Measurements from ENCODE around the gene RSBN1. TPM values are rescaled to one million over a fixed set of nuclear protein-coding genes. Genes with fewer than 3 reads are reported as not detected.

RSBN1 gene
- total RNA-seq, 6 donors from 2014 or later: 20.2 to 32.8 (median 23.6) TPM

DNA sequence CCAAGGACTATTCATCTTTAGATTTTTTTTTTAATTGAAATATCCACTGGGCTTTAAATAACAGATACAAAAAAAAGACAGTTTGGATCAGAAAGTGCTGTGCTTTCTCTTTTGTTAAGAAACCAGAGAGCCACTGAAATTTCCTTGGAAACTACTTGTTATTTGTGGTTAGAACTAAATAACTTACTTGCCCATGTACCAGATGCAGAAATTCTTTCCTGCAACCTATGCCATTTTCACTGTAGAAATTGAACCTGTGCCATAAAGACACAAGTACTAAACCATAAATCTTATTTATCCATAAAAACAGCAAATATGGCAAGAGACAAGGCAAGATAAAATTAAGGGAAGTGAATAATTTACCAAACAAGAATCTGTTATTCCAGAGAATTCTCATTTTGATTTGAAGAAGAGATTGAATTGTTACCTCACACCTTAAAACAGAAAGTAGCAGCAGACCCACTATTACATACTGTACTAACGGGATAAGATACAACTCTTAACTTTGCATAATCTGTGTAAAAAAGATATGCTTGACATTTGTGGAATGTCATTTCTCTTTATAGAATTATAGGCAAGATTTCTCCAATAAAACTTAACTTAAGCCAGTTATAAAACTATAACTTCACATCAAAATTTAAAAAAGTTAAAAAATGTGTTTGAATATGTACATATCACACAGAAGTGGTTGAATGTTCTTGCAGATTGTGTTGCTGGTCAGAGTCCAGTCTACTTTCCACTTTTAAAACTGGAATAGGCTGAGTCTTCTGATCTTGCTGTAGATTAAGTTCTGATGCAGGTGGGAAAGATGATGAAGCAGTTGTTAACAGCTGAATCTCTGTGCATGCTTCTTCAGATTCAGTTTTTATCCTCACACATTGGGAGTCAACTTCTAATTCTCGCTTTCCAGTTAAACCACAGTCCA is 46.7 kb downstream of the RSBN1 start:
- Histone ChIP-seq H3K4me1 (peaks cover 0 to 10% (median 5%) of the 10 kb centered on the region in 4 donors), H3K27ac (no peak overlapping the region), H3K4me3 (no peak overlapping the region), H3K36me3 (peaks cover 8 to 40% (median 15%) of the 10 kb centered on the region in 4 donors), H3K27me3 (no peaks in the 10 kb centered on the region), H3K9me3 (no peaks in the 10 kb centered on the region)
- 81 to 92% methylated on average over 2 of the region's 2 CpGs for WGBS, 2 donors
- DNase-seq: no peak
- TF ChIP-seq, protein P1, sequence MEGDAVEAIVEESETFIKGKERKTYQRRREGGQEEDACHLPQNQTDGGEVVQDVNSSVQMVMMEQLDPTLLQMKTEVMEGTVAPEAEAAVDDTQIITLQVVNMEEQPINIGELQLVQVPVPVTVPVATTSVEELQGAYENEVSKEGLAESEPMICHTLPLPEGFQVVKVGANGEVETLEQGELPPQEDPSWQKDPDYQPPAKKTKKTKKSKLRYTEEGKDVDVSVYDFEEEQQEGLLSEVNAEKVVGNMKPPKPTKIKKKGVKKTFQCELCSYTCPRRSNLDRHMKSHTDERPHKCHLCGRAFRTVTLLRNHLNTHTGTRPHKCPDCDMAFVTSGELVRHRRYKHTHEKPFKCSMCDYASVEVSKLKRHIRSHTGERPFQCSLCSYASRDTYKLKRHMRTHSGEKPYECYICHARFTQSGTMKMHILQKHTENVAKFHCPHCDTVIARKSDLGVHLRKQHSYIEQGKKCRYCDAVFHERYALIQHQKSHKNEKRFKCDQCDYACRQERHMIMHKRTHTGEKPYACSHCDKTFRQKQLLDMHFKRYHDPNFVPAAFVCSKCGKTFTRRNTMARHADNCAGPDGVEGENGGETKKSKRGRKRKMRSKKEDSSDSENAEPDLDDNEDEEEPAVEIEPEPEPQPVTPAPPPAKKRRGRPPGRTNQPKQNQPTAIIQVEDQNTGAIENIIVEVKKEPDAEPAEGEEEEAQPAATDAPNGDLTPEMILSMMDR (IDR thresholded peaks at IDR 0.05): no peak
- TF ChIP-seq EP300 (IDR thresholded peaks at IDR 0.05): no peak
- TF ChIP-seq POLR2AphosphoS5 (IDR thresholded peaks at IDR 0.05): no peak
- no peak for TF ChIP-seq POLR2A (IDR thresholded peaks at IDR 0.05)
- ATAC-seq (ENCODE audit: low FRiP score in 2 of 2): no peak

DNA sequence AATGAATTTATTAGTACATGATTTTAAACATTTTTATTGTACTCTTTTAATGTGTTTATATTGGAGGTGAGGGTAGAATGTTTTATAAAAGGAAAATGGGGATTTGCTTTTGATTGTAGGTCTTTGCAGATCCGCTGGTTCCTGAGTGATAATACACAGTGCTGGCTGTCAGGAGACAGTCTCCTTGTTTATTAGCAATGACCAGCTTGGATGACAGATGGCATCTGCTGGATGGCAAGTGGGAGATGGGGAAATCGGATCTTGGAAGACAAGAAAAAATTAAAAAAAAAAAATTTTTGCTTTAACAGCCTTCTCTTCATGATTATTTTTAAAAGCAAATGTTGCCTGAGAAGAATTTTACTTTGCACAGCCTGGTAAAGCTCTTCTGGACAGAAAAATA is 48.6 kb downstream of the RSBN1 start:
- no peak overlapping the region for H3K27ac ChIP-seq
- no peaks in the 10 kb centered on the region for H3K27me3 ChIP-seq
- H3K36me3 ChIP-seq: peaks cover 8 to 40% (median 15%) of the 10 kb centered on the region in 4 donors
- TF ChIP-seq, protein P1 (IDR thresholded peaks at IDR 0.05): no peak
- no peak for TF ChIP-seq POLR2A (IDR thresholded peaks at IDR 0.05)
- no peak for TF ChIP-seq POLR2AphosphoS5 (IDR thresholded peaks at IDR 0.05)
- TF ChIP-seq EP300 (IDR thresholded peaks at IDR 0.05): no peak
- no peak for DNase-seq
- no peak overlapping the region for H3K4me3 ChIP-seq
- H3K9me3 ChIP-seq: no peaks in the 10 kb centered on the region
- H3K4me1 ChIP-seq: no peaks in the 10 kb centered on the region
- 88 to 99% methylated on average over 2 of the region's 2 CpGs for WGBS, 2 donors
- no peak for ATAC-seq (ENCODE audit: low FRiP score in 2 of 2)

DNA sequence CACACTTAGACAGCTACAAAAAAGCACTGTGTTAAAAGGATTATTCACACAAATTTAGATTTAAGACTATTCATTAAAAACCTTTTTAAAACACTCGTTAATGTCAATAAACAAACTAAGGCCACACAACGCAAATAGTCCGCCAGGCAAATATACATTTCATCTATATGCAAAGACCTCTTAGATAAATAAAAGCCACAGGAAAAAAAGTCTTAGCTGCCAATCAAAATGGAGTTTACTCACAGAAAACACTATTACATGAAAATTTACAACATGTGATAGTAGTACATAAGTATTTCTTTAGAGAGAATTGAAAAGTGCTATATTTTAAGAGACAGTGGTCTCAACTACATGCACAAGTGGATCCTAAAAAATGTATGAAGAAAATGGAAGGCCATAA is 50.3 kb downstream of the RSBN1 start:
- 91 to 92% methylated on average over 3 of the region's 3 CpGs for WGBS, 2 donors

DNA sequence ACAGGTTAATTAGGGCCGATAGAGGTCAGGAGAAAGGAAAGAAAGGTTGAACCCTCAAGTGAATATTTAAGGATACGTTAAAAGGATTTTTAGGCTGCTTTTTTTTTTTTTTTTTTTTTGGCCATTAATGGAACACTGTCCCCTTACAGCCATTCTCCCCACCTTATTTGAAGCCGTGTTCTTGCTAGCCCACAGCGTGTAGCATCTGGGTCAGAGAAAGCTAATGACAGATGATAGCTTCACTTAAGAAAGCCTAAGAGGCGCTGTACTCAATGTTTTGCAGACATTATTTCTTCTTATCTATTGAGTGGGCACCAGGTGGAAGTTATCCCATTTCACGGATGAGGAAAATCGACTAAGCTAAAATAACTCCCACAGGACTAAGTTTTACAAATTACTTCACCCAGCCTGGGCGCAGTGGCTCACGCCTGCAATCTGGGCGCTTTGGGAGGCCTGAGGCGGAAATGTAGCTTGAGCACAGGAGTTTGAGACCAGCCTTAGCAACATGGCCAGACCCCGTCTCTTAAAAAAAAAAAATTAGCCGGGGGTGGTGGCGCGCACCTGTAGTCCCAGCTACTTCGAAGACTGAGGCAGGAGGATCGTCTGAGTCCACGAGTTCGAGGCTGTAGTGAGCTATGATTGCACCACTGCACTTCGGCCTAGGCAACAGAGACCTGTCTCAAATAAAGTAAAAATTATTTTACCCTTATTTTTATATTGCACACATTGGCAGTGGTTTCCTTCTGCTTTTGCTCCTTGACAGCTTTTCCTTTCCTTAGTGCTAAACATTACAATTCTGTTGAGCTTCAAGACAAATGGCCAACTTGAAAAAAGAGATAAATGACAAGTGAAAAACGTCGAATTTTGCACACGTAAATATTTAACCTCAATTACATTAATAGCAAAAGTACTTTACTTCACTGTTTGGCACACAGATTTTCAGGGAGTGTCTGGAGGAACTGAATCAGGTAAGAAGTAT is 51.9 kb downstream of the RSBN1 start:
- DNase-seq (peak in 1 of 2 donors; percentile 29), ATAC-seq (ENCODE audit: low FRiP score in 2 of 2) (no peak)
- Histone ChIP-seq H3K27ac (peak overlapping the region; percentile 95 to 97 (median 96)), H3K9me3 (no peaks in the 10 kb centered on the region), H3K36me3 (peaks cover 0 to 16% (median 0%) of the 10 kb centered on the region in 4 donors), H3K4me1 (peaks cover 0 to 20% (median 13%) of the 10 kb centered on the region in 4 donors), H3K4me3 (peak overlapping the region in 3 of 4 donors; percentile 62 to 86 (median 84)), H3K27me3 (no peaks in the 10 kb centered on the region)
- WGBS, 2 donors: 64 to 68% methylated on average over 23 of the region's 23 CpGs
- no peak for TF ChIP-seq POLR2A (IDR thresholded peaks at IDR 0.05)
- no peak for TF ChIP-seq EP300 (IDR thresholded peaks at IDR 0.05)

More for the DNA sequence above, 50.3 kb downstream of the RSBN1 start:
- no peak for TF ChIP-seq EP300 (IDR thresholded peaks at IDR 0.05)
- TF ChIP-seq, protein P1 (IDR thresholded peaks at IDR 0.05): no peak
- no peak for TF ChIP-seq POLR2A (IDR thresholded peaks at IDR 0.05)
- TF ChIP-seq POLR2AphosphoS5 (IDR thresholded peaks at IDR 0.05): no peak
- Histone ChIP-seq H3K9me3 (no peaks in the 10 kb centered on the region), H3K4me3 (no peak overlapping the region), H3K27ac (no peak overlapping the region), H3K36me3 (peaks cover 8 to 29% (median 9%) of the 10 kb centered on the region in 4 donors), H3K4me1 (peaks cover 0 to 10% (median 7%) of the 10 kb centered on the region in 4 donors), H3K27me3 (no peaks in the 10 kb centered on the region)
- ATAC-seq (ENCODE audit: low FRiP score in 2 of 2): no peak
- no peak for DNase-seq

Data from upper lobe of left lung (tissue), 6 donors.